Stimulated activated CD8-positive, alpha-beta memory T cell treated with anti-CD3 and anti-CD28 coated beads, Interleukin-7, amount 100 ng/mL, for 24 hours (primary cell): ENCODE data around the gene ATP2B2.
"Not testable (repeated sequence)": the region's sequence is repeated elsewhere in the genome, so short reads cannot be mapped to it uniquely, and the experiment has no call there.

Experiments used
- DNase-seq: peaks from one replicate; pipeline ENCODE4 v3.0.0-alpha.2; 2020; ENCODE audit warnings: low read depth

The ATP2B2 gene

GRCh38 chr3:10321630-10322351 is 183.6 kb downstream of the ATP2B2 start:
- no peak for DNase-seq

- no peak for DNase-seq
These were observed 185.1 kb downstream of the ATP2B2 start for GRCh38 chr3:10320320-10320677.

- no peak for DNase-seq
These were observed 185.6 kb downstream of the ATP2B2 start for GRCh38 chr3:10319804-10320203.

GRCh38 chr3:10319251-10319650 is 186.1 kb downstream of the ATP2B2 start:
- no peak for DNase-seq

GRCh38 chr3:10317961-10318350 is 187.4 kb downstream of the ATP2B2 start:
- no peak for DNase-seq

DNA sequence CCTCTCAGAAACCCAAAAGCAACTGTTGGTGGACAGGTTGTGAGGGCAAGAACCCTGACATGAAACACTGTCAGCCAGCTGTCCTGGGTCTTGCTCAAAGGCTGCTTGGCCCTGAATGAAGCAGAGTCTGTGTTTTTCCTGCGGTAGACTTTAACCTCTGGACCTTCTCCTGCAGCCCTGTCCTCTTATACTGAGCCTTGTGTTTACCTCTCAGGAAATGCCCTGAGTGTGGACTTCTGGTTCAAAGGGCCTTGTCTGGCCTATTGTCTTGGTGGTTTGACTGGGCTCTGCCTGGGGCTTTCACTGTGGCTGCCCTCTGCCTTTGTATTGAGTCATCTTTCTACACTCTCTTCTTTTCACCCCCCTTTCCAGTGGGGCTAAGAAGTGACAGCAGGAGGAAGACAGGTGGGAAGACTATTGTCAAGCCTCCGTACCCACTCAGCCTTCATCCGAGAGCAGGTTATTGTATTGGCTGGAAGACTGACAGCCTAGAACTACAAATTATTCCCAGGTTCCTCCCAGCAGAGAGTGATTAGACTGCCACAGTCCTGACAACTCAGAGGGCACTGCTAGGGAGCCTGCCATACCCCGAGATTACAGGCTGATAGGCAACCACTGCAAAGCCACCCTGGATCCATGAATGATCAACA is 187.9 kb downstream of the ATP2B2 start:
- DNase-seq = no peak

DNA sequence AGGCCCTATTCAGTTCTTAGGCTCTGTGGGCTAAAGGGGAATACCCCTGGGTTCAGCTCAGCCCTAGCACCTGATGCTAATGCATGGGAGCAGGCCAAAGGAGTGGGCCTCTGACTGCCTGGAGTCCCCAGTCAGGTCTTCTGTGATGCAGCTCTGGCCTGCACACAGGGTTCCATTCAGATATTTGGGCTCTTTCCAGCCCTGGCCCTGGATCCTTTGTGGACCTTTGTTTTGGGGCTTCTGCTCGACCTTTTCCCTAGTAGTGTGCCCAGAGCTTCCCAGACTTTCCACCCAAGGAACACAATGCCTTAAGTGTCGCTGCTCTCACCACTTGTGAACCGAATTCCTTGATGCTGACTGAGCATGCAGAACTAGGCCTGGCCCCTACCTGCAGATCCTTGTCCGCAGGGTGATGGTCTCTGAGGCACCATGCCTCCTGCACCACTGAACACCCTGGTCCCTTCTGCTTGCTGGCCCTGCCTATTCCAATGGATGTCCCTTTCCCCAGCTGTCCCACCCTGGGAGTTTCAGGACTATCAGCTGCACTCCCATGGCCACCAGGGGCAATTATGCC is 189.5 kb downstream of the ATP2B2 start:
- no peak for DNase-seq

DNA sequence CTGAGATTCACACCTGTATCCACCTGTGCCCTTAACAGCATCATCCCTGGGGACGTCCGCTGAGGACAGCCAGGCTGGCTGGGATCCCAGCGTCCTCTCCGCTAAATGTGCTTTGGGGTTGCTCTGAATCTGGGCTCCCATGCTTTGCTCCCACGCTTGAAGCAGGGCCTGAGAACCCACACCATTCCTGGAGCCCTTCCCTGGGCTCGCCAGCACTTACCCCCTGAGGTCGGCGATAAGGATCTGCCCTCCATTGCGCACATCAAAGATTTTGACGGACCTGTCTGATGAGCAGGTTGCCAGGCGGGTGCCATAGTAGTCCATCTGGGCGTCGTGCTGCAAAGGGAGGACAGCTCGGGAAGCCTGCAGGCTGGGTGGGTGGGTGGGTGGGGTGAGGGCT is 190.3 kb downstream of the ATP2B2 start:
- DNase-seq = no peak

DNA sequence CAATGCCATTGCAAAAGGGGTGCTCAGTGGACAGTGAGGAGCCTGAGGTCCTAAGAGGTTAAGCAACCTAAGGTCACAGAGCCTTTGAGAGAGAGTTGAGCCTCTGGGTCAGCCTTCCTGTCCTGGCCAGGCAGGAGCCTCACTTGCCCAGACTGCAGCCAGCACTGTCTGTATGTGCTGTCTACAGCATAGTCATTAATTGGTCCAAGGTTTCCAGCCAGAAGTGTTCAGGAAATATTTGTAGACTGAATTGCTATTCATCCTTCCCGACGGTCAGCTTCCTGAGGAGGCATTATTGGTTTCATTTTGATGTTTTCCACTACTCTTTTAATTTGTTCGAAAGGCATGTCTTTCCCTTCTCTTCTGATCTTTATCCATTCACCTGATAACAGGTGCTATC is 192.5 kb downstream of the ATP2B2 start:
- no peak for DNase-seq

DNA sequence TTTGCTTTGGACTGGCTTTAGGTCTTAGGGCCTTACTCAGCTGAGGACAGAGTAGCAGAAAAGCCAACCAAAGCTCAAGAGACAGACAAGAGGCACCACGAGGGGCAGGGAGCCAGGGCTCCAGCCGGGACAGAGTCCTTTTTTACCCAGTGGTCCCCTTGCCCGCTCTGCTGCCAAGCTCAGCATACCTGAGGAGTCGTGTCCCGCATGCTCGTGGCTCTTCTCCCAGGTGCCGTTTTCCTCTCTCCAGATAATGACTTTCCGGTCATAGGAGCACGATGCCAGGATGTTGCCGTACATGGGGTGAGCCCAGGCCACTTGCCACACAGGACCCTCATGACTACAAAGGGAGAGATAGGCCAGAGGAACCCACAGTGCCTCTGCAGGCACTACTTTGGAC is 193.0 kb downstream of the ATP2B2 start:
- no peak for DNase-seq

GRCh38 chr3:10311710-10312109 is 193.7 kb downstream of the ATP2B2 start:
- no peak for DNase-seq

DNA sequence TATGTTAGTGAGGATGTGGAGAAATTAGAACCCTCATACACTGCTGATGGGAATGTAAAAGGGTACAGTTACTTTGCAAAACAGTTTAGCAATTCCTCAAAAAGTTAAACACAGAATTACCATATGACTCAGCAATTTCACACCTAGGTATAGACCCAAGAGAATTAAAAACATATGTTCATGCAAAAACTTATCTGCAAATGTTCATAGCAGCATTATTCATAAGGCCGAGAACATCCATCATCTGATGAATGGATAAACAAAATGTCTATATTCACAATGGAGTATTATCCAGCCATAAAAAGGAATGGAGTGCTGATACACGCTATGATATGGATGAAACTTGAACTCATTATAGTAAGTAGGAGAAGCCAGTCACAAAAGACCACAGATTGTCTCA is 194.8 kb downstream of the ATP2B2 start:
- DNase-seq = no peak

- no peak for DNase-seq
These were observed 195.7 kb downstream of the ATP2B2 start for GRCh38 chr3:10309736-10310135.

DNA sequence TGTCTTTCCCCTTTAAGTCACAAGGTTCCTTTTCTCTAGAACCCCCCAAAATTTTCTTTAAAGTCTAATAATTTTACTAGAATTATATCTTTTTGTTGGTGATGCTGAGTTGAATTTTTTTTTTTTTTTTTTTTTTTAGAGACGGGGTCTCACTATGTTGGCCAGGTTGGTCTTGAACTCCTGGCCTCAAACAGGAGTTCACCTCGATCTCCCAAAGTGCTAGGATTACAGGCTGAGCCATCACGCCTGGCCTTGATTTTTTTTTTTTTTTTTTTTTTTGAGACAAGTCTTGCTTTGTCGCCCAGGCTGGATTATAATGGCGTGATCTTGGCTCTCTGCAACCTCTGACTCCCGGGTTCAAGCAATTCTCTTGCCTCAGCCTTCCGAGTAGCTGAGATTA is 196.7 kb downstream of the ATP2B2 start:
- no peak for DNase-seq

- DNase-seq = no peak
These were observed 199.2 kb downstream of the ATP2B2 start for GRCh38 chr3:10306156-10306555.

DNA sequence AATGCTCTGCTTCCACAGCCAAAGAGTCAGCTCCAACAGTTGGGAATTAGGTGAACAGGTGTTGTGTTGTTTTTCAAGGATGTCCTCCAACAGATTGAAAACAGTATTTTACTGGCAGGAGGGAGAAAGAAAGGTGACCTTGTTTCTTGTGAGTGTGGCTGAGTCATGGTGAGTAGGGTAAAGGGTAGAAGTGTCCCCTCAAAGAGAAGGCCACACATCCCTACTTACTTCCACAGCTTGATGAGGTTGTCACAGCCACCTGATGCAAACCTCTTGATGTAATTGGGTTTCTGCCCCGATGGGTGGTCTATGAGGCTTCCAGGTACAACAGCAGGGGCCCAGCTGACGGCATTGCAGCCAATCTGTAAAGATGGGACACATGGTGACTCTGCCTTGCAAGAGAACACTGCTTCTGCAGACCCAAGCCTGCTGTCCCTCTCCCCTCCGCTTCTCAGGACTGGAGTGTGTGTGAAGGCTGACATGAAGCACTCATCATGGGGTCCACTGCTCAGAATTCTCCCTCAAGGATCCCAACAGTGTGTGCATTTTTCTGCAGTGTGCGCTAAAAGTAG is 200.0 kb downstream of the ATP2B2 start:
- no peak for DNase-seq

DNA sequence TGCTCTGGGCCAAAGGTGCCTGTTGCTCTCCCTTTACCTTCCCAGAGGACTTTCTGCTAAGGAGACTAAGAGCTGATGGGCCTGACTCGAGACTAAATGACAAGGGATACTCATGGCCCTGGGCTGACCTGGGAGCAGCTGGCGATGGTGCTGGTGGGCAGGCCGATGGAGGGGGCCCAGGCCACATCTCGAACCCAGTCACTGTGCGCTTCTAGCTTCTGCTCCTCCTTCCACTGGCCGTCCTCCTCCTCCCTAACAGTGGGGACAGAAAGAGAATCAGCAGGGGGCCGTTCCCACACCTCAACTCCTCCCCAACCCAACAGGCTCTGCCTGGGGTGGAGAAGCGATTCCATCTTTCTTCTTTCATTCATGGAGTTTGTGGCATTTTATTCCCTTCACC is 200.5 kb downstream of the ATP2B2 start:
- DNase-seq = no peak

DNA sequence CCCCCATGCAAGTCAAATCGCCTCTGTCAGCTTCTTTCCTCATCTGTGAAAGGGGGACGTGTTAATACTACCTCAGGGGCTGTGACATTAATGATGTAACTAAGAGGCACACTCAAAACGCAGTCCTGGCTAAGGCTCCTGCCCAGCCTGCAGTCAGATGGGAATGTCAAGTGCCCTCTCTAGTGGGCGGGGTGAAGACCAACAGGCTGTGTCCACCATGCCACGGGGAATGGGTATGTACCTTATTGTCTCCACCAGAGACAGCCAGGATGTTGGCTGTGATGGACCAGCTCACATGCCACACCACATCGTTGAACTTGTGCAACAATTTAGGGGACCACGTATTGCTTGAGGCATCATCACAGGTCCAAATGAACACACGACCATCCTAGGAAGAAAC is 201.6 kb downstream of the ATP2B2 start:
- DNase-seq = no peak

- DNase-seq = no peak
These were observed 202.3 kb downstream of the ATP2B2 start for GRCh38 chr3:10303105-10303504.

GRCh38 chr3:10300087-10300486 is 205.3 kb downstream of the ATP2B2 start:
- DNase-seq = no peak

GRCh38 chr3:10299679-10300078 is 205.7 kb downstream of the ATP2B2 start:
- no peak for DNase-seq

GRCh38 chr3:10299175-10299574 is 206.2 kb downstream of the ATP2B2 start:
- DNase-seq = no peak

DNA sequence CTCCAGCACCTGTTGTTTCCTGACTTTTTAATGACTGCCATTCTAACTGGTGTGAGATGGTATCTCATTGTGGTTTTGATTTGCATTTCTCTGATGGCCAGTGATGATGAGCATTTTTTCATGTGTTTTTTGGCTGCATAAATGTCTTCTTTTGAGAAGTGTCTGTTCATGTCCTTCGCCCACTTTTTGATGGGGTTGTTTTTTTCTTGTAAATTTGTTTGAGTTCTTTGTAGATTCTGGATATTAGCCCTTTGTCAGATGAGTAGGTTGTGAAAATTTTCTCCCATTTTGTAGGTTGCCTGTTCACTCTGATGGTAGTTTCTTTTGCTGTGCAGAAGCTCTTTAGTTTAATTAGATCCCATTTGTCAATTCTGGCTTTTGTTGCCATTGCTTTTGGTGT is 207.3 kb downstream of the ATP2B2 start:
- DNase-seq = not testable (repeated sequence)
